HG02852 (cell line): ENCODE measurements around the gene PHF14.

Experiments used
- ATAC-seq: cut with Tn5 transposase; IDR thresholded peaks from one replicate; pipeline ENCODE4 v1.9.1; 2021; ENCODE audit warnings: mild to moderate bottlenecking, moderate library complexity; ENCODE audit not compliant: unreplicated experiment

PHF14 gene

DNA sequence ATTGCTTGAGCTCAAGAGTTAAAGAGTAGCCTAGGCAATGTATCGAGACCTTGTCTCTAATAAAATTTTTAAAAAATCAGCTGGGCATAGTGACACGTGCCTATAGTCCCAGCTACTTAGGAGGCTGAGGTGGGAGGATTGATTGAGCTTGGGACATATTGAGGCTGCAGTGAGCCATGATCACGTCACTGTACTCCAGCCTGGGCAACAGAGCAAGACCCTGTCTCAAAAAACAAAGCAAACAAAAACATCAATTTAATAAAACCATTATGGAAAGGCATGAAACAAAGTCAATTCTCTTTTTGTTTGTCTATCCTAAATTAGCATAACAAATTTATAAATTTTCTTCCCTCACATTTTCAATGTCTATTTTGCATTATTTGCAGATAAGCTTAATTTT is 108.4 kb downstream of the PHF14 start:
- no peak for ATAC-seq

DNA sequence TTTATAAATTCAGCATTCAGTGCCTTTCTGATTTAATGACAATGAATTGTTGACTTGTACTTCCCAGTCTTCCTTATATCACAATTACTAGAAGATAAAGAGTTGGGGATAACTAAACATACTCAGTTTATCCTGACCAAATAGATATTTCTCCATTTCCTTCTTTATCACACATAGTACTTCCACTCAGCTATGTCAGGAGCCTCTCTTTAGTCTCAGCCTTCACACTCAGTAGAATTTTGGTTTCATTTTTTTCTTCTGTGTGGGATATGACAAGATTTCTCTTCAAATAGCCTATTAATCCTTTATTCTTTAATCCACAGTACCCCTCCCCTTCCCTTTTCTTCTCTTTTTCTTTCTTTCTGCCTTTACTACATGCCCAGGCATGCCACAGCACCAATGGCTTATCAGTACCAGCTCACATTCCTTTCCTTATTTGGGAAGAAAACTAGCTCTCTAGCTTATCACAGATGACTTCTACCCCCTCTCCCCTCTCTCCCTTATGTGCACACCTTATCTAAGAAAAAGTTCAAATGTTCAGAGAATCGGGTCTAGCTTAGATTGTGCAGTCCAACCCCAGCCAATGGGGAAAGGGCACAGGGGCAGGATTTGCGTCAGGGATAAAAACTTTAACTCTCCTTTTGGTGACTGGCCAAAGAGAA is 109.0 kb downstream of the PHF14 start:
- no peak for ATAC-seq

DNA sequence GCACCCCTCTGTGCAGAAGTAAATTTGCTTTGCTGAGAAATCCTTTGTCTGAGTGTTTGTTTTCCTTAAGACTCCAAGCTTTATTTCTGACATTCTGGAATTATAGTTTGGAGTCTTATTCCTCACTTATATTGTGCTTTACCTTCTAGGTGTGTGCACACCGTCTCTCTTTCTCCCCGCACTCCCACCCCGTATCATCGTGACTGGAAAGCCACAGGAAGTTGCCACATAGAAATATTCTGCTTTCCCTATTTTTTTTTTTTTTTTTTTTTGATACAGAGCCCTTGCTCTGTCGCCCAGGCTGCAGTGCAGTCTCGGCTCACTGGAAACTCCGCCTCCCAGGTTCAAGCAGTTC is 109.5 kb downstream of the PHF14 start:
- ATAC-seq = no peak

DNA sequence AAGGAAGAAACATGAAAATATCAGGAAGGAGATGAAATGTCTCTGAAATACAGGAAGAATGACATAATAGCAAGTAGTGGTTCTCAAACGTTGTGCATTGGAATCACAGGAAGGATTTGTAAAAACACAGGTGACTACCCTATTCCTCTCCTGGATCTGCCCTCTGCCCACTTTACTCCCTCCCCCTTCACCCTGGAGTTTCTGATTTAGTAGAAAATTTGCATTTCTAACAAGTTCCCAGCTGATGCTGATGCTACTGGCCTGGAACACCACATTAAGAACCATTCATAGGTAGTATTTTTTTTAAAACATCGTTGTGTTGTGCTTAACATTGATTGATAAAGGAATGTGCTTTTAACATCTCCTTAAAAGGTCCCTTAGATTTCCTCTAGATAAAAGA is 130.9 kb downstream of the PHF14 start:
- no peak for ATAC-seq

DNA sequence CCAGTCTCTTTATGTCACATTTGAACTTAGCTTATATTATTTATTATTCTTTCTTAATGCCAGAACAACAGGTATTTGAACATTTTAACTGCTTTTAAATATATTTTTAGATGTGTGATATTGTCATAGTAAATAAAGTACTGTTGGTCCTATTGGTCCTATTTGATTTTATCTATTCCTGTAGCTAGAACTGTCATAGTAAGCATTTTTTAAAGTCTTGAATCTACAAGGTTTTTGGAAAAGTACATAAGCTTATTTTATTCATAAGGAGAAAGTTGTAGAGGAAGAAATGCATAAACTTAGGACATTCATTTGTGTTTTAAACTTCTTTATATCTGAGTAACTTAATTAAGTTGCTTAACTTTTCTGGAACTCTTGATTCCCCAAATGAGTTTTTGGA is 136.0 kb downstream of the PHF14 start:
- ATAC-seq = no peak

DNA sequence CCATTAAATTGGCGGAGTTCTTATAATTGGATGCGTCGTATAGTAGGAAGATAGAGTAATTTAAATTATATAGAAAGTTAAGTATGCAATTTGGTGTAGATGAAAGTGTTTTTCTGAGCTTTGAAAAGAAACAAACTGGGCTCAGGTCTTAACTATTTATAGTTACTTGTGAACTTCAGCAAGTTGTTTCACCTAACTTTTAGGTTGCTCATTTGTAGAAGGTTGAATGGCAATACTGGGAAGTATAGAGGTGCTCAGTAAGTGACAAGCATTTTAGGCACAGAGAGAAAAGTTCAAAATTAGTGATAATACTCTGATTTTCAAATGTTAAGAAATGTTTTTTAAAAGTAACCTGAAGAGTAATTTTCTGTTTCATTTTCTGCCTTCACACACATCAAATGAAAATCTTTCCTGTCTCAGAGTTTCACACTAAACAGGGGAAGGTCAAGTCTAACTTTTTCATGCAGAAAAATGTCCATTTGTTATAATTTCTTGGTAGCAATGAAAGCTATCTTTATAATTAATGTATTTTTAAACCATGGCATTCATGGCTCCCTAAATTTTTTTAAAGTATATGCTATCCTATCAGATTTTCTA is 146.5 kb downstream of the PHF14 start:
- ATAC-seq = peak; percentile 78

DNA sequence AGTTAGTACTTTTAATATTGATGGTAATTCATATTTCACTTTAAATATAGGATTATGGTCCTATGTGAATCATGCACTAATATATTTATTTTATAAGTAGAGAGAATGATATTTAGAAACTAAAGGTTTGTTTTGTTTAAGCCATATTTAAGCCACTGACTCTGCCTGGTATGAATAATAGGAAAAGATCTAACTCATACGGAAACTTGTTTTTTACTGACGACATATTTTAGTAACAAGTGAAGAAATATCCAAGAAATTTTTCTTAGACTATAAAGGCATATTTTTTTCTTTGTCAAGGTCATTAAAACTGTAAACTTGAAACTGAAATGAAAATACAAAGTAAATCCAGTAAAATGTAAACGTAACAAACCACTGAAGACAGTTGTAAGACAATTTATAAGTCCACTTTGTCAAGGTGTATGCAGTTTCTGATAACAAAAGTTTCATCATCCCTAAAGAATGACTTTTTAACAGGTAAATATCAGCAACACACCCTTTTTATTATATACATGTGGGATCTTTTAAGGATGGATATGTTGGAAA is 147.1 kb downstream of the PHF14 start:
- ATAC-seq = peak; percentile 52

DNA sequence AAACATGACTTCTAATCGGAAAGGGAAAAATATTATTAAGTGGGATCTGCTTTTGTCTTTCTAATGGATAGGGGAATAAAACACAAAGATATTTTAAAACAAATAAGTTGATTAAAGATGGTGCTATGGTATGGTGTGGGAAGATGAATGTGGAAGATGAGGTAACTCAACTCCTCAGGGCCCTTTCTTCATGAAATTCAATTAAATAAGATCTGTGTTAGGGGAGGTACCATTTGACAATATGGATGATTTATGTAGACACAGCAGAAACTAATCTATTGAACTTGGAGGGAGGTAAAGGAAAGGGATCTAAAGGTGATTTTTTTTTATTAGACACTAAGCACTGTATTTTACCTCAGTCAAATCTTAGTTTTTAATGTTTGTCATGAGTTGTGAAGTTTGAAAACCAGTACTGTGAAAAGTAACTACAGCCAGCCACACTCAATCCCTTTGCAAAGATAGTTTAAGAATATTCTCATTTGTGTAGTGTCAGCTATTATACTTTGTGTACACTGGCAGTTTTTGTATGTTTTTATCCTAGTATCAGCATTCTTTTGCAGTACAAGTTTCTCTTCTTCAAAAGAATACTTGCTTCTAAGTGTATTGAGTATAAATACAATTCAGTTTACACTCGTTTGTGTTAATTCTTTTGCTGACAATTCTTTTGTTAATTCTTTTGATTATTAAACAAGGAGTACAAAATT is 151.3 kb downstream of the PHF14 start:
- no peak for ATAC-seq

DNA sequence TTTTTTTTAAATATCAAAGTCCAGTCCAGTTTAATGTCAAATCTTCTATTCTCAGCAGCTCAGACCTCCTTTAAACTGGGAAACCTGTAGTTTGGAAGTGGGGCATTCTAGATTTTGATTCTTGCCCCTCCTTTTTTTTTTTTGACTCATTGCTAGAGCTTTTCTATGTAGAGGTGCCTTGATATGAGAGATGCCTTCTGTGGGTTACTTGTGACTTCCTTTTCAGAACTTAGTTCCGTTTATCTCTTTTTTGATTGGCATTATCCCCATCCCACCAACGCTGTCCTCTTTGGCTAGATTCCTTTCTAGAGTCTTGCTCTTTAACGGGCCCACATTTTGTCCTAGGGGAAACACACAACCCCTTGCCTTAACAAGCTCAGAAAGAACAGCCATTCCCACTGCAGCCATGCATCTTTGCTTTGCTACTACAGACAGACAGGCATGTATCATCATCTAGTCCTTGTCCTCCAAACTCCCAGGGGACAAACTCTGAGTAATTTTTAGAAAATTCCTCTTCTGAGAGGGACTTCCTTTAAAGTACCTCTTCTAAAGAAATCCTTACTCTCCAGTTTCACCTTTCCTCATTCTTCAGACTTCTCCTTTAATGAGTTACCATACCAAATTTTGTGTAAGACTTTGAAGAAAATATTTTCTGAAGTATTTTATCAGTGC is 153.6 kb downstream of the PHF14 start:
- peak; percentile 47 for ATAC-seq

DNA sequence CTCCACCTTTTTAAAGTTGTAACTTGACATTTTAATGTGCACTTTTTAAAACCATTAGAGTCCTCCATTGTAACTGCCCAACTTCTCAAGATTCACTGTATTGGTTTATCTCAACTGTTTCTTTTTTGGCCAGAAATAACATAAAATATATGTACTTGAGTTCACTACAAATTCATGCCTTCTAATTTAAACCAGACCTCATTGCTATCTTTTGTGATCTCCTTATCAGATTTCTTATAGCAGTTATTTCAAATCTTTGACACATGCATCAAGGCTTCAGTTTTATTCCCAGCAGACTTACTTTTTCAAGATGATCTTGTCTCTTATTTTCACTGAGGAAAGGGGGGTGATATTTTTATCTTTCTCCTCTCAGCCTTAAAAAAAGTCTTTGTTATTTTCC is 154.3 kb downstream of the PHF14 start:
- no peak for ATAC-seq

DNA sequence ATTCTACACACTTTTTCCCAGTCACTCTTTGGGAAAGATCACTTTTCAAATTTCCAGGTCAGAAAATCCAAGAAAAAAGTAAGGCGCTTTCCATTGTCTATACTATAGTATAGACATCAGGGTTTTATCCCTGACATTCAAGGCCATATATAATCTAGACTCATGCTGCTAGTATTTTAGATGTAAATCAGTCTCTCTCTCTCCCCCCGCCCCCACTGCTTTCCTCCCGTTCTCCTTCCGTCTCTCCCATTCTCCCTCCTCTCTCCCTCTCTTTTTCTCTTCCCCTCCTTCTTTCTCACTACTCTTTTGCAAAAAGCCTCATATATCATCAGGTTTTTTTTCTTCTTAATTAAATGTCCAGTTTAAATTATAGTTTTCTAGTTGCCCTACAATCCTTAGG is 154.8 kb downstream of the PHF14 start:
- ATAC-seq = no peak

DNA sequence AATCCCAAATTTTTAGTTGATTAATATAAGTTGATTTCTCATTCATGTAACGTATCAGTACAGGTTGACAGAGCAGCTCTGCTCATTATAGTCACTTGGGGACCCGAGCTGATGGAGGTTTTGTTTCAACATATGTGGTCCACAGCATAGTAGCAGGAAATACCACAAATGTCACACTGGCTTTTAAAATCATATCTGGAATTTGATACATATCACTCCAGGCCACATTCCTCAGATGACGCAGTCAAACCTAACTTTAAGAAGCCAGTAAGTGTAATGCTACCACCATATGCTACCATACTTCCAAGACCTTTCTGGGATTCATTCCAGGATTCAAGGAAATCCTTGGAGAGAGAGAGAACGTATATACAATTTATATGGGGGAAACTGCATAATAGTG is 156.3 kb downstream of the PHF14 start:
- ATAC-seq = no peak

DNA sequence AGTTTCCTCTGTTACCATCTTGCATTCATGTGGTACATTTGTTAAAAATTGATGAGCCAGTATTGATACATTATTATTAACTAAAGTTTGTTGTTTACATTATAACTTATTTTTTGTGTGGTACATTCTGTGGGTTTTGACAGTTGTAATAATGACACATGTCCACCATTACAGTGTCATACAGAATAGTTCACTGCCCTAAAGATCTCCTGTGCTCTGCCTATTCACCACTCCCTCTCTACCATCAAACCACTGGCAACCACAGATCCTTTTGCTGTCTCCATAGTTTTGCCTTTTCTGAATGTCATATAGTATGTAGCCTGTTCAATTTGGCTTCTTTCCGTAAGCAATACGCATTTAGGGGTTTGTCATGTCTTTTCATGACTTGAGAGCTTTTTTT is 156.9 kb downstream of the PHF14 start:
- ATAC-seq = no peak

DNA sequence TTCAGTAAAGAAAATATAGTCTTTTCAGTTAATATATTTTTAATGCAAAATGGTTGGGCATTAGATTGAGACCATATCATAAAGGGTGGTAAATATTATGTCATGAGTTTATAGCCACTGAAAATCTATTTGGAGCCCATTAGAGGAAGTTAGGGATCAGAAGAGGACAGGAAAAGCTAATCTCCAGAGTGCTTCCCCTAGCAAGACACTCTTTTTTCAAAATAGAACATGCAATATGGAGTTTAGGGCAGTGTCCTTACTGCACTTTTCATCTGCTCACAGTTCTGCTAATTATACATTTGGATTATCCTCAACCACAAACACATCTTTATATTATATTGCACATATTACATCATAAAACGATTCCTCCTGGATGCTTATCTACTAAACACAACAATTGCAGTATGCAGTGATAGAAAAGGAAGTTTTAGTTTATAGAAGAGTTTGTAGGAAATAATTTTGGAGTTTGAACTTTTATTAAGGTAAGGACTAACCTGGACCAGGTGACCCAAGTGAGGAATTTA is 159.8 kb downstream of the PHF14 start:
- ATAC-seq = no peak

DNA sequence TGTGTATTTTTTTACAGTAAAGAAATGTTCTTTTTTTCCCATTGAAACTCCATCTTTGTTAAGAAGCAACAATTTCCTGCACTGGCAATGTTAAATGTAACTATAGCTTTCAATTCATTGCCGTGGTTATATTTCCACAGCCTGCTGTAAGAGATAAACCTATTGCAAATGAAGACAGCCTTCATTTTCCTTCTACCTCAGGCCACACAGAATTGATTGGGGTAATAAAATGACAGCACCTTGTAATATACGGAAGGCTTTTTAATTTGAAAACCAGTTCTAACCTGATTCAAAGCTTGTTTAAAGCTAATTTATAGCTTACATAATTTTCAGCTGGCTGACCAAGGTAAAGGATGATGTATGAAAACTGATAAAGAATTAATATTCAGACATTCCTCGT is 161.9 kb downstream of the PHF14 start:
- no peak for ATAC-seq

DNA sequence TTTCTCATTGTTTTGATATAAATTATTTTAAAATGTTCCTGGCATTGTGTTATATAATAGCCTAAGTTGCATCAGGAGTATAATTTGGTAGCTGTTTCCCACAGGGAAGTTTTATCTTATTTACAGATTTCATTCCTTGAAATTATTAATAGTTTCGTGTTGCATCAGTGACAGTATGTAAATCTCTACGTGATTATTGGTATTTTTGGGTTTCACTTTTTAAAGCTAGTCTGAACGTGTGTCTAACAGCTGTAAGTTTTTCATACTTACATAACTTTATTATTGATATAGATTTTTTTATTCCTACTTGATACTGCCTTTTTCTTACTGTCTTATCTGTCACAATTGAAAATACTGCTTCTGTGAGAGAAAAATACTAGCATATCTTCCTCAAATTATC is 167.9 kb downstream of the PHF14 start:
- no peak for ATAC-seq

DNA sequence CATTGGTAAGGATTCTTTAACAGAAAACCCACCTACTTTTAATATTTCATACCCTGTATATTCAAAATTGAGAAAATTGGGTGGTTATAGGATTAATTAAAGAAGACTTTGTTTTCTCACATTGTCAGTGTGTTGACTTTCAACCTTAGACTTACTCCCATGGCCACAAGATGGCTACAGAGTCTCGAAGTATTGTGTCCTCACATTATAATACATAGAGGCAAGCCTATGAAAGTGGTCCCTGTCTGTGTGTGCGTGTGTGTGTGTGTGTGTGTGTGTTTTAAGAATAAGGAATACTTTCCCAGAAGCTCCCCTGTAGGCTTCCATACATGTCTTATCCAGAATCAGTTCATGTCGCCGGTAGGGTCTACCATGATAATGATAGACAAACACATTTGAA is 180.0 kb downstream of the PHF14 start:
- no peak for ATAC-seq

DNA sequence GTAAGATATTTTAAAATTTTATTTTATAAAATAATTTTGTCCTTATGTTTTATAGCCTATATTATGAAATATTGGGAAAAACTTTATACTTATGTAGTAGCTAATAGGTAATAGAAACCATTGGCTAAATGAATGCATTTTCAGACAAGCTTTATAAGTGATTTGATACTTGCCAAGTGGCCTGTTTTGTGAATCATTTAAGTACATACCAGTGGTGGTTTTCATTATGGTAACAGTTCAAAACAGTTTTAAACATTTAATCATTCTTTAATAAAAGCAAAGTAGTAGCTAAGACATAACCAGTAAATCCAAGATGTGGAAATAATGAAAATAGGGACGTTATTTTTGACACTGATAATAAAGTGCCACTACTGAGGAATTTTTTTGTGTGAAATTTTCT is 182.2 kb downstream of the PHF14 start:
- ATAC-seq = no peak

DNA sequence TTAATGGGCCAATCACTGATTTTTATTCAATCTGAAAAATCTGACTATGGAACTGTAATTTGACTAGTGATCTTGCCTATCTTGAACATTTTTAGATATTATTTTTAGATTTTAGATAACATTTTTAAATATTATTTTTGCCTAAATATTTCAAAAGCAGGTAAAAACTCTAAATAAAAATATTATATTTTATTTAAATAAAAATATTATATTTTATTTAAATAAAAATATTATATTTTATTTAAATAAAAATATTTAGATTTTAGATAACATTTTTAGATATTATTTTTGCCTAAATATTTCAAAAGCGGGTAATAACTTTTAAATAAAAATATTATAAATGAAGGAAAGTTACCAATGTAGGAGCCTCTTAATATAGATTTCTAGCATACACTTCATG is 187.8 kb downstream of the PHF14 start:
- no peak for ATAC-seq

DNA sequence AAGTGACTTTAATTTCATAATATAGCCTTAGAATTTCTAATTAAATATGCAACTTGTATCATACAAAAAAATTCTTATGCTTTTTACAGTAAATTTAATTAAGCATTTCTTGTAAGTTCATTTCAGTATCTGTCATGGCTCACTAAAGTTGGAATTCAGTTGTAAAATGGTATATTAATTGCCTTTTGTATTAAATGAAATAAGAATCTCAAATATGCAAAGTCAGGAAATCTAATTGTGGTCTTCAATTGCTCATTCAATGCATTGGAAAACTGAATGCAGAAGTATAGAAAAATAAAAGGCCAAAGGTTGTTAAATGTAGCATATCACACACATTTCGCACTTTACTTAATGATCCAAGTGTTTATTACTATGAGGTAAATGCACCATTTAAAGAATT is 189.5 kb downstream of the PHF14 start:
- ATAC-seq = no peak

DNA sequence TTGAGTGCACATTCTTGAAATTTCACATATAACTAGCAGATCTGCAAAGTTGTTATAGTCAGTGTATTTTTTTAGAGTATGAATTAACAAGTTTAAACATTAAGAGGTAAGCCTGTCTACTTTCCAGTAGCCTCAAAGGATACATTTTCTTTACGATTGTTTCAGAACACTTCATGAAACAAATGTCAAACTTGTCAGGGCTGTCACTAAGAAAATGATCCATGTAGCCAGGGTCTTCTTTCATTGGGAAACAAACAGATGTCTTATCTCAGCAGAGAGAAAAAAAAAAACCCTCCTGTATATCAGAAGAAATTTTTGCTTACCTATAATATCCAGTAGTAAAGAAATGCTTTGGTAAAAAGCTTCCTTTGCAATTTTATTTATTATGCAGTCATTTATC is 192.4 kb downstream of the PHF14 start:
- no peak for ATAC-seq
